Neuronal stem cell (in vitro differentiated cells): ENCODE measurements around the gene GLRX.
"Not testable (repeated sequence)": the region's sequence is repeated elsewhere in the genome, so short reads cannot be mapped to it uniquely, and the experiment has no call there.

Source experiments
- DNase-seq: peaks from one replicate; pipeline ENCODE4 v3.0.0-alpha.2; 2013; ENCODE audit warnings: low spot score
- H2AFZ ChIP-seq: one replicate; pipeline ENCODE4 v1.6.1; 2013; ENCODE audit warnings: mild to moderate bottlenecking, low read length, inconsistent platforms
- H2AK5ac ChIP-seq: 2 replicates; pipeline ENCODE4 v1.6.1; 2013; ENCODE audit warnings: low read depth, mild to moderate bottlenecking, inconsistent platforms, low read length, moderate library complexity, mixed read lengths
- H2BK120ac ChIP-seq: 2 replicates; pipeline ENCODE4 v1.6.1; 2013; ENCODE audit warnings: low read depth, mild to moderate bottlenecking, inconsistent platforms, low read length, moderate library complexity, mixed read lengths
- H2BK12ac ChIP-seq: one replicate; pipeline ENCODE4 v1.6.1; 2013; ENCODE audit warnings: low read length, inconsistent platforms
- H2BK15ac ChIP-seq: 2 replicates; pipeline ENCODE4 v1.6.1; 2013; ENCODE audit warnings: mild to moderate bottlenecking, low read length, inconsistent platforms, mixed read lengths
- H2BK5ac ChIP-seq: one replicate; pipeline ENCODE4 v1.6.1; 2013; ENCODE audit warnings: inconsistent platforms, mild to moderate bottlenecking, low read length, moderate library complexity
- H3K14ac ChIP-seq: one replicate; pipeline ENCODE4 v1.6.1; 2013; ENCODE audit warnings: low read length, inconsistent platforms
- H3K18ac ChIP-seq: 2 replicates; pipeline ENCODE4 v1.6.1; 2013; ENCODE audit warnings: low read length, inconsistent platforms
- H3K23ac ChIP-seq: 2 replicates; pipeline ENCODE4 v1.6.1; 2013; ENCODE audit warnings: low read depth, mild to moderate bottlenecking, mixed read lengths, low read length, inconsistent platforms; ENCODE audit not compliant: poor library complexity
- H3K27ac ChIP-seq: replicated peaks from 3 replicates; pipeline ENCODE4 v1.5.1; 2013; ENCODE audit warnings: low read length, inconsistent platforms
- H3K27me3 ChIP-seq, 3 experiments: 2 replicates each; pipeline ENCODE4 v1.6.1; 2013; ENCODE audit warnings: low read length in 3 of 3, mild to moderate bottlenecking in 2 of 3, inconsistent platforms in 1 of 3, low read depth in 1 of 3, mixed read lengths in 1 of 3, moderate library complexity in 1 of 3; ENCODE audit not compliant: control insufficient read depth in 3 of 3, insufficient read depth in 3 of 3
- H3K36me3 ChIP-seq, 2 donors: replicated peaks in 1 of 2; 2 replicates each; pipeline ENCODE4 v1.6.1; 2013; ENCODE audit warnings: low read length in 2 of 2; ENCODE audit not compliant: control insufficient read depth in 2 of 2, insufficient read depth in 2 of 2
- H3K4ac ChIP-seq: 2 replicates; pipeline ENCODE4 v1.6.1; 2013; ENCODE audit warnings: inconsistent platforms, mild to moderate bottlenecking, low read length, moderate library complexity
- H3K4me1 ChIP-seq, 2 donors: 1 replicate in 1 of 2; 2 replicates in 1 of 2; pipeline ENCODE4 v1.6.1; 2013; ENCODE audit warnings: low read length in 2 of 2, low read depth in 1 of 2; ENCODE audit not compliant: control insufficient read depth in 2 of 2, insufficient read depth in 1 of 2
- H3K4me2 ChIP-seq: one replicate; pipeline ENCODE4 v1.6.1; 2013; ENCODE audit warnings: mild to moderate bottlenecking, low read length, inconsistent platforms; ENCODE audit not compliant: insufficient read depth, poor library complexity, severe bottlenecking
- H3K4me3 ChIP-seq, 2 donors: 2 replicates each; pipeline ENCODE4 v1.5.1; 2013; ENCODE audit warnings: low read length in 2 of 2, mild to moderate bottlenecking in 2 of 2, inconsistent platforms in 1 of 2, moderate library complexity in 1 of 2
- H3K79me1 ChIP-seq: one replicate; pipeline ENCODE4 v1.6.1; 2013; ENCODE audit warnings: low read depth, mild to moderate bottlenecking, inconsistent platforms, low read length, moderate library complexity
- H3K9ac ChIP-seq: one replicate; pipeline ENCODE4 v1.6.1; 2013; ENCODE audit warnings: mild to moderate bottlenecking, low read depth, low read length, inconsistent platforms; ENCODE audit not compliant: poor library complexity
- H3K9me3 ChIP-seq, 2 donors: replicated peaks in 1 of 2; 2 replicates each; pipeline versions ENCODE3 to v1.6.1; 2013; ENCODE audit warnings: low read length in 2 of 2, mild to moderate bottlenecking in 2 of 2, inconsistent platforms in 1 of 2, low read depth in 1 of 2, mixed read lengths in 1 of 2, moderate library complexity in 1 of 2; ENCODE audit not compliant: control insufficient read depth in 2 of 2, insufficient read depth in 1 of 2
- H4K8ac ChIP-seq: one replicate; pipeline ENCODE4 v1.6.1; 2013; ENCODE audit warnings: low read depth, mild to moderate bottlenecking, inconsistent platforms, low read length, moderate library complexity
- H4K91ac ChIP-seq: one replicate; pipeline ENCODE4 v1.6.1; 2013; ENCODE audit warnings: low read length, low read depth, mild to moderate bottlenecking, inconsistent platforms; ENCODE audit not compliant: poor library complexity
- WGBS, 2 donors: extraction: QIAGEN DNeasy Blood & Tissue Kit; methylation state at CpG; one replicate each; pipeline ENCODE4 v1.1.7; 2013; ENCODE audit warnings: missing lambda C conversion rate in 2 of 2, mixed read lengths in 1 of 2; ENCODE audit not compliant: insufficient read length in 2 of 2, insufficient replicate concordance in 1 of 2; ENCODE audit errors: extremely low coverage in 2 of 2; 5-methylcytosine and 5-hydroxymethylcytosine counted together

Gene GLRX

GRCh38 chr5:95851141-95851540 is 28.6 kb upstream of the GLRX start:
- H3K4ac ChIP-seq, H3K14ac ChIP-seq, H2AFZ ChIP-seq, H4K8ac ChIP-seq, H3K4me2 ChIP-seq, H4K91ac ChIP-seq, H2BK5ac ChIP-seq, H3K23ac ChIP-seq, H3K4me3 ChIP-seq, H3K79me1 ChIP-seq, H3K18ac ChIP-seq, H3K27ac ChIP-seq, H2AK5ac ChIP-seq, H3K4me1 ChIP-seq, DNase-seq, H2BK15ac ChIP-seq, H3K36me3 ChIP-seq, H3K9ac ChIP-seq, H2BK120ac ChIP-seq, H2BK12ac ChIP-seq, H3K27me3 ChIP-seq, H3K9me3 ChIP-seq: not testable (repeated sequence)
- no CpG with 5 or more reads among the region's 34 CpGs for WGBS, 2 donors

GRCh38 chr5:95850391-95850894 is 27.9 kb upstream of the GLRX start:
- H2BK12ac ChIP-seq, result no peak overlapping the region
- no peak overlapping the region for H2BK15ac ChIP-seq
- H3K9me3 ChIP-seq, result no peaks in the 10 kb centered on the region
- no peak overlapping the region for H3K14ac ChIP-seq
- H2BK120ac ChIP-seq, result no peak overlapping the region
- H3K4me2 ChIP-seq, result no peak overlapping the region
- no peak overlapping the region for H2BK5ac ChIP-seq
- H2AK5ac ChIP-seq, result no peak overlapping the region
- no peak overlapping the region for H2AFZ ChIP-seq
- no peaks in the 10 kb centered on the region for H3K79me1 ChIP-seq
- no peaks in the 10 kb centered on the region for H3K27me3 ChIP-seq
- no peak overlapping the region for H3K23ac ChIP-seq
- no peak for DNase-seq
- no peaks in the 10 kb centered on the region for H3K4me1 ChIP-seq
- H3K9ac ChIP-seq, result no peak overlapping the region
- H4K91ac ChIP-seq, result no peak overlapping the region
- no peaks in the 10 kb centered on the region for H3K36me3 ChIP-seq
- H3K27ac ChIP-seq, result no peak overlapping the region
- WGBS, 2 donors, result no CpG with 5 or more reads among the region's 5 CpGs
- H3K4me3 ChIP-seq, result no peak overlapping the region
- no peak overlapping the region for H3K18ac ChIP-seq
- no peak overlapping the region for H4K8ac ChIP-seq
- H3K4ac ChIP-seq, result no peak overlapping the region

GRCh38 chr5:95848701-95849100 is 26.2 kb upstream of the GLRX start:
- Histone ChIP-seq H3K9ac (no peak overlapping the region), H3K4me1 (no peaks in the 10 kb centered on the region), H3K4ac (no peak overlapping the region), H3K9me3 (no peaks in the 10 kb centered on the region), H3K36me3 (no peaks in the 10 kb centered on the region), H3K4me2 (no peak overlapping the region), H3K4me3 (no peak overlapping the region), H2BK120ac (no peak overlapping the region), H2BK12ac (no peak overlapping the region), H4K91ac (no peak overlapping the region), H3K14ac (no peak overlapping the region), H2AK5ac (no peak overlapping the region), H3K18ac (no peak overlapping the region), H3K79me1 (no peaks in the 10 kb centered on the region), H2AFZ (no peak overlapping the region), H3K23ac (no peak overlapping the region), H3K27ac (no peak overlapping the region), H2BK15ac (no peak overlapping the region), H3K27me3 (no peaks in the 10 kb centered on the region), H2BK5ac (no peak overlapping the region), H4K8ac (no peak overlapping the region)
- WGBS, 2 donors, result no CpG with 5 or more reads among the region's 3 CpGs
- no peak for DNase-seq

- WGBS, 2 donors, result no CpG with 5 or more reads among the region's 1 CpG
- H3K9me3 ChIP-seq, result no peaks in the 10 kb centered on the region
These were observed 24.7 kb upstream of the GLRX start for GRCh38 chr5:95847261-95847592.

More at GRCh38 chr5:95847261-95847592, 24.7 kb upstream of the GLRX start:
- Histone ChIP-seq H4K91ac (no peak overlapping the region), H3K18ac (no peak overlapping the region), H3K4me2 (no peak overlapping the region), H3K79me1 (no peaks in the 10 kb centered on the region), H3K27me3 (no peaks in the 10 kb centered on the region), H2BK5ac (no peak overlapping the region), H3K27ac (no peak overlapping the region), H3K14ac (no peak overlapping the region), H2AK5ac (no peak overlapping the region), H3K4me1 (no peaks in the 10 kb centered on the region), H3K23ac (no peak overlapping the region), H2BK120ac (no peak overlapping the region), H2BK15ac (no peak overlapping the region), H3K36me3 (no peaks in the 10 kb centered on the region), H3K9ac (no peak overlapping the region), H4K8ac (no peak overlapping the region), H2BK12ac (no peak overlapping the region), H3K4me3 (no peak overlapping the region), H2AFZ (no peak overlapping the region), H3K4ac (no peak overlapping the region)
- no peak for DNase-seq
